Karpas-422 (cell line): Measurements from ENCODE around the gene SLC8A3. TPM values are rescaled to one million over a fixed set of nuclear protein-coding genes. Genes with fewer than 3 reads are reported as not detected.

Experiments used
- DNase-seq: peaks from one replicate; pipeline ENCODE4 v3.0.0-alpha.2; 2015
- H2AFZ ChIP-seq: fragments of 200-600 bp; sonication (generic); 2 replicates; pipeline ENCODE4 v1.6.1; 2014; ENCODE audit warnings: antibody characterized with exemption, low read length, mixed read lengths
- H3K27ac ChIP-seq: fragments of 200-600 bp; sonication (generic); 2 replicates; pipeline ENCODE4 v1.5.1; 2014; ENCODE audit warnings: mild to moderate bottlenecking, low read length, moderate library complexity
- H3K27me3 ChIP-seq: fragments of 200-600 bp; sonication (generic); 2 replicates; pipeline ENCODE4 v1.6.1; 2014; ENCODE audit warnings: low read length, mixed read lengths
- H3K36me3 ChIP-seq: fragments of 200-600 bp; sonication (generic); 2 replicates; pipeline ENCODE4 v1.6.1; 2014; ENCODE audit warnings: low read length, mixed read lengths; ENCODE audit not compliant: insufficient read depth
- H3K4me1 ChIP-seq: fragments of 200-600 bp; sonication (generic); 2 replicates; pipeline ENCODE4 v1.6.1; 2014; ENCODE audit warnings: mild to moderate bottlenecking, low read length, mixed read lengths
- H3K4me2 ChIP-seq: fragments of 200-600 bp; sonication (generic); 2 replicates; pipeline ENCODE4 v1.6.1; 2014; ENCODE audit warnings: low read length, low read depth, mild to moderate bottlenecking; ENCODE audit not compliant: poor library complexity, severe bottlenecking
- H3K4me3 ChIP-seq: fragments of 200-600 bp; sonication (generic); 2 replicates; pipeline ENCODE4 v1.5.1; 2014; ENCODE audit warnings: mild to moderate bottlenecking, antibody characterized with exemption, low read length, mixed read lengths
- H3K79me2 ChIP-seq: fragments of 200-600 bp; sonication (generic); 2 replicates; pipeline ENCODE4 v1.6.1; 2014; ENCODE audit warnings: mild to moderate bottlenecking, low read length, mixed read lengths
- H3K9ac ChIP-seq: fragments of 200-600 bp; sonication (generic); 2 replicates; pipeline ENCODE4 v1.6.0; 2014; ENCODE audit warnings: low read length
- H3K9me2 ChIP-seq: fragments of 200-600 bp; sonication (generic), shearing (Covaris generic); replicated peaks from 2 replicates; pipeline ENCODE4 v1.6.0; 2014; ENCODE audit warnings: mild to moderate bottlenecking, low read length, moderate library complexity; ENCODE audit not compliant: insufficient read depth
- H3K9me3 ChIP-seq: fragments of 300-700, 200-600 bp; sonication (generic); 2 replicates; pipeline ENCODE4 v1.6.1; 2014; ENCODE audit warnings: low read length, mixed read lengths
- H4K20me1 ChIP-seq: fragments of 200-600 bp; sonication (generic); 2 replicates; pipeline ENCODE4 v1.6.1; 2014; ENCODE audit warnings: mild to moderate bottlenecking, antibody characterized with exemption, low read length, low read depth; ENCODE audit not compliant: insufficient read depth
- total RNA-seq: library from RNA; depleted of rRNA; stranded (reverse); fragments of >200 nt; shearing (Covaris generic); gene quantifications from 2 replicates; pipeline ENCODE4 v1.2.3, GENCODE V29; 2014; ENCODE audit warnings: low replicate concordance

The SLC8A3 gene
- total RNA-seq, 1 experiment from 2014 or later = not detected

- no peaks in the 10 kb centered on the region for H3K9me3 ChIP-seq
- no peaks in the 10 kb centered on the region for H3K79me2 ChIP-seq
- no peak for DNase-seq
- no peak overlapping the region for H2AFZ ChIP-seq
- 0 out of 2 replicates have a peak, but pooled peaks cover 3% of the 10 kb centered on the region for H4K20me1 ChIP-seq
- H3K4me1 ChIP-seq = no peaks in the 10 kb centered on the region
- H3K4me2 ChIP-seq = no peak overlapping the region
- H3K36me3 ChIP-seq = no peaks in the 10 kb centered on the region
- no peaks in the 10 kb centered on the region for H3K9me2 ChIP-seq
- no peak overlapping the region for H3K27ac ChIP-seq
- H3K9ac ChIP-seq = no peak overlapping the region
- no peaks in the 10 kb centered on the region for H3K27me3 ChIP-seq
- H3K4me3 ChIP-seq = no peak overlapping the region
Measured at GRCh38 chr14:70021548-70022220, 167.1 kb downstream of the SLC8A3 start.

- H3K4me3 ChIP-seq = no peak overlapping the region
- no peak overlapping the region for H3K4me2 ChIP-seq
- H3K36me3 ChIP-seq = no peaks in the 10 kb centered on the region
- H3K79me2 ChIP-seq = no peaks in the 10 kb centered on the region
- H4K20me1 ChIP-seq = 0 out of 2 replicates have a peak, but pooled peaks cover 3% of the 10 kb centered on the region
- no peak for DNase-seq
- H3K27me3 ChIP-seq = no peaks in the 10 kb centered on the region
- H3K9me2 ChIP-seq = no peaks in the 10 kb centered on the region
- H3K9me3 ChIP-seq = no peaks in the 10 kb centered on the region
- H3K9ac ChIP-seq = no peak overlapping the region
- no peak overlapping the region for H3K27ac ChIP-seq
- no peaks in the 10 kb centered on the region for H3K4me1 ChIP-seq
- no peak overlapping the region for H2AFZ ChIP-seq
Measured at GRCh38 chr14:70020352-70021170, 168.2 kb downstream of the SLC8A3 start.

GRCh38 chr14:70019695-70020094, 169.1 kb downstream of the SLC8A3 start:
- no peaks in the 10 kb centered on the region for H3K9me3 ChIP-seq
- H3K4me3 ChIP-seq = no peak overlapping the region
- DNase-seq = no peak
- no peak overlapping the region for H3K27ac ChIP-seq
- H2AFZ ChIP-seq = no peak overlapping the region
- H3K27me3 ChIP-seq = no peaks in the 10 kb centered on the region
- H3K4me1 ChIP-seq = no peaks in the 10 kb centered on the region
- H3K79me2 ChIP-seq = no peaks in the 10 kb centered on the region
- H4K20me1 ChIP-seq = 0 out of 2 replicates have a peak, but pooled peaks cover 3% of the 10 kb centered on the region
- H3K4me2 ChIP-seq = no peak overlapping the region
- H3K9ac ChIP-seq = no peak overlapping the region
- no peaks in the 10 kb centered on the region for H3K36me3 ChIP-seq
- no peaks in the 10 kb centered on the region for H3K9me2 ChIP-seq

DNA sequence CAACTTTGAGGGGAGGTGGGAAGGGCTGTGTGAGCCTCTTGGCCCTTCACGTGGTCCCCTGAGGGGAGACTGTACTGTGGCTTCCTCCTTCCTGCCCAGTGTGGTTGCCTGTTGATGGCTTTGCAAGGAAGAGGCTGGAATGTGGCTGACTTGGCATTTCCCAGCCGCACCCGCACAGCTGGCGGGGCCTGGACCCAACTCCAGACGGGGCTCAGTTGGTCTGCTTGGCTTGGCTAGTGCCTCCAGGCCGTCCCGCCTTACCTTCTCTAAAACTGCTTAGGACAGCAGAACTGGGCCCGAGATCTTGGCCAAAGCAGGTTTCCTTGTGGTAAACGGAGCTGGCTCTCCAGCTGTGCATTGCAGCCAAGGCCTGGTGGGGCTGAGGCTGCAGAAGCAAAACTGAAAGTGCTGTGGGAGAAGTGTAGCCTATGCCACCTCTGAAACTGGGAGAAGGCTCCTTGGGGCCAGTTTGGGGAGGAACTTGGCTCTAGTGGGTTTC, 170.0 kb downstream of the SLC8A3 start:
- Histone ChIP-seq H3K9me3 (no peaks in the 10 kb centered on the region), H3K4me2 (no peak overlapping the region), H3K36me3 (no peaks in the 10 kb centered on the region), H3K4me3 (no peak overlapping the region), H3K4me1 (no peaks in the 10 kb centered on the region), H3K9me2 (no peaks in the 10 kb centered on the region), H3K9ac (no peak overlapping the region), H3K27me3 (no peaks in the 10 kb centered on the region), H4K20me1 (0 out of 2 replicates have a peak, but pooled peaks cover 3% of the 10 kb centered on the region), H3K27ac (no peak overlapping the region), H3K79me2 (no peaks in the 10 kb centered on the region), H2AFZ (no peak overlapping the region)
- DNase-seq = no peak

GRCh38 chr14:70018230-70018629, 170.5 kb downstream of the SLC8A3 start:
- no peak for DNase-seq
- Histone ChIP-seq H3K4me3 (no peak overlapping the region), H3K36me3 (no peaks in the 10 kb centered on the region), H3K4me2 (no peak overlapping the region), H4K20me1 (0 out of 2 replicates have a peak, but pooled peaks cover 3% of the 10 kb centered on the region), H3K79me2 (no peaks in the 10 kb centered on the region), H3K27me3 (no peaks in the 10 kb centered on the region), H3K27ac (no peak overlapping the region), H3K9me3 (no peaks in the 10 kb centered on the region), H3K9me2 (no peaks in the 10 kb centered on the region), H2AFZ (no peak overlapping the region), H3K9ac (no peak overlapping the region), H3K4me1 (no peaks in the 10 kb centered on the region)

DNA sequence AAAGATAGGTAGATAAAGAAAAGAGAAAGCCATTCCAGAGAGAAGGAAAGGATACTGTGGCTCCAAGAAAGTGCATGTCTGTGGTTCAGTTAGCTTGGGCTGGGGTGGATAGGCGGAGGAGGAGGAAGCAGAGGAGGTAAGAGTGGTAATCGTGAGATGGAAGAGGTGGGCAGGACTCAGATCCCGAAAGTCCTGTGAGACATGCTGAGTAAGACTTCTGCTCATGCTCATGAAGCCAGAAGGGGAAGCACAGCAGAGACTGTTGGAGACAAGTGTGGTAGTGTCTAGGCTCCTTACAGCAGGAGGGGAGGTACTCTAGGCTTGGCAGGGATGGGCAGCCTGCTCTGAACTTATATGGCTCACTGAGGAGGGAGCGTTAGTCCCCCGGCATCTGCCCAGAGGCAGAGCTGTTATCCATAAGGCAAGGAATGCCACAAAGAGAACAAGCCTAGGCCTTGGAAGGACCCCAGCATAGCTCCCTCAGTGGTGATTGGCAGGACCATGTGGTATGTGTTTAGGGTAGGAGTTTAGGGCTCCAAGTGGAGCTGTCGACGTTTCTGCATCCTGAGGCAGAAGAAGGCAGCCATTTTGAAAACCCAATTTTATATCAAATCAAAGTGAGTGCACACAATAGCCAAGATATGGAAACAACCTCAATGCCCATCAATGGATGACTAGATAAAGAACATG, 174.2 kb downstream of the SLC8A3 start:
- H4K20me1 ChIP-seq = no peaks in the 10 kb centered on the region
- no peak for DNase-seq
- H3K27ac ChIP-seq = no peak overlapping the region
- H3K36me3 ChIP-seq = no peaks in the 10 kb centered on the region
- no peaks in the 10 kb centered on the region for H3K27me3 ChIP-seq
- no peak overlapping the region for H2AFZ ChIP-seq
- no peaks in the 10 kb centered on the region for H3K9me3 ChIP-seq
- H3K4me3 ChIP-seq = no peak overlapping the region
- H3K9me2 ChIP-seq = no peaks in the 10 kb centered on the region
- H3K79me2 ChIP-seq = no peaks in the 10 kb centered on the region
- H3K4me1 ChIP-seq = no peaks in the 10 kb centered on the region
- no peak overlapping the region for H3K4me2 ChIP-seq
- no peak overlapping the region for H3K9ac ChIP-seq

DNA sequence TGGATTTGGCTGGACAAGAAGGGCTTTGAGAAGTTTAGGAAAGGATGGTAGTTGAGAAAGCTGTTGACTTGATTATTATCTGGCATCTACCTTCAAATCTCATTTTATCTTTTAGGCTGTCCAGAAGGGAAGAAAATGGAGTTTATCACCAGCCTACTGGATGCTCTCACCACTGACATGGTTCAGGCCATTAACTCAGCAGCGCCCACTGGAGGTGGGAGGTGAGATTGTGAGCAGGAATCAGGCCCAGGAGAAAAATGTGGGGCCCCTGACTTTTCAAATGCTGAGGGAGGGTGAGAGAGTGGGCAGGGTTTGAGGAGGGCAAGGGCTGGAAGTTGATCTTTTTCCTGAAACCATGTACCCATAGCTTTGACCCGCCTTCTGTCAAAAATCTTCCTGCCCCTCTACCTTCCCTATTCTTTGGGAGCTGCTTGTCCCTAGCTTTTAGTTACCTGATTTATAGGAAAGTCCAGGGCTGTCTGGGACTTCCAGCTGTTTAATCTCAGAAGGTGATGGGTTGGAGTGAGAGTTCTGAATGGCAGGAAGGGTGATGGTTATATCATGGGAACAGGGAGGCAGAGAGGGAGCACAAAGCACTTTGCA, 175.4 kb downstream of the SLC8A3 start:
- no peak overlapping the region for H3K9ac ChIP-seq

More for the DNA sequence above, 175.4 kb downstream of the SLC8A3 start:
- no peaks in the 10 kb centered on the region for H3K9me3 ChIP-seq
- no peak overlapping the region for H3K27ac ChIP-seq
- no peaks in the 10 kb centered on the region for H4K20me1 ChIP-seq
- no peaks in the 10 kb centered on the region for H3K4me1 ChIP-seq
- H2AFZ ChIP-seq = no peak overlapping the region
- H3K4me2 ChIP-seq = no peak overlapping the region
- H3K79me2 ChIP-seq = no peaks in the 10 kb centered on the region
- DNase-seq = peak; percentile 89
- H3K4me3 ChIP-seq = no peak overlapping the region
- no peaks in the 10 kb centered on the region for H3K9me2 ChIP-seq
- no peaks in the 10 kb centered on the region for H3K36me3 ChIP-seq
- H3K27me3 ChIP-seq = no peaks in the 10 kb centered on the region
